Right lobe of liver (tissue), 6 donors: ENCODE results near the gene TSPAN31. TPM values are rescaled to one million over a fixed set of nuclear protein-coding genes. Genes with fewer than 3 reads are reported as not detected.

Experiments
- ATAC-seq, 4 donors: fragments of 200-7000 bp; cut with Tn5 transposase; one replicate each; pipeline ENCODE4 v1.9.1; 2020; ENCODE audit warnings: mild to moderate bottlenecking in 4 of 4, moderate library complexity in 4 of 4
- DNase-seq, 3 donors: peaks; one replicate each; pipeline ENCODE4 v3.0.0-alpha.2; 2020
- H3K27ac ChIP-seq, 3 donors: fragments of 200-600 bp; one replicate each; pipeline ENCODE4 v1.8.0; 2022
- H3K27me3 ChIP-seq, 2 donors: fragments of 200-600 bp; one replicate each; pipeline ENCODE4 v1.8.0; 2022
- H3K36me3 ChIP-seq, 4 donors: fragments of 200-600 bp; sonication (generic) in 1 of 4; one replicate each; pipeline versions ENCODE4 v1.5.1 to v1.8.0; 2017 to 2022; ENCODE audit warnings: control low read depth in 1 of 4
- H3K4me1 ChIP-seq, 4 donors: fragments of 200-600 bp; sonication (generic) in 1 of 4; one replicate each; pipeline versions ENCODE4 v1.5.1 to v1.8.0; 2017 to 2022; ENCODE audit warnings: control low read depth in 1 of 4
- H3K4me3 ChIP-seq, 3 donors: fragments of 200-600 bp; one replicate each; pipeline ENCODE4 v1.8.0; 2022
- H3K9me3 ChIP-seq, 4 donors: fragments of 200-600 bp; sonication (generic) in 1 of 4; one replicate each; pipeline versions ENCODE4 v1.5.1 to v1.8.0; 2017 to 2022; ENCODE audit warnings: control low read depth in 1 of 4
- POLR2A ChIP-seq: fragments of 450-650 bp; IDR thresholded peaks from one replicate; pipeline ENCODE4 v1.6.1; 2017; ENCODE audit warnings: antibody characterized with exemption, mild to moderate bottlenecking
- WGBS: methylation state at CpG from one replicate; pipeline ENCODE4 v1.1.6; 2018; ENCODE audit warnings: low coverage, low lambda C conversion rate; ENCODE audit not compliant: insufficient coverage; ENCODE audit errors: missing lambda C conversion rate; 5-methylcytosine and 5-hydroxymethylcytosine counted together
- intact Hi-C, 2 donors: fragments of 100-400 bp; cut with DNase I; formaldehyde crosslinking; loops; one replicate each; pipeline versions ENCODE4 v1.11.2 to v1.14.1; 2022
- total RNA-seq, 6 experiments: library from RNA; depleted of rRNA in 2 of 6; stranded (reverse); fragments of >200 nt in 2 of 6; fragmentation: NEBNext Ultra II Directional in 3 of 6; extraction: Animal tissue kit (Norgen Biotek cat#: 25700) in 3 of 6; gene quantifications; one replicate each; pipeline versions ENCODE4 v1.1.0 to v1.2.4, GENCODE V29; 2016 to 2023
- TF ChIP-seq, protein P1 (sequence below), 4 donors: fragments of 200-600 bp in 3 of 4; fragments of 450-650 bp in 1 of 4; IDR thresholded peaks; one replicate each; pipeline versions ENCODE4 v1.5.1 to v1.8.0; 2016 to 2022; ENCODE audit warnings: antibody characterized with exemption in 4 of 4, mild to moderate bottlenecking in 2 of 4
- donor health status: DM: no; HTN: yes; CAD: no.
- donor health status: DM: no; HTN: no; CAD: no.
- donor health status: DM: no; HTN: no; CAD: no.
- donor health status: DM: no; HTN: yes; CAD: no.
- donor health status: DM: no; HTN: yes; CAD: no.

TSPAN31 gene
- total RNA-seq, 6 experiments from 2014 or later: 15.1 to 34.4 (median 20.6) TPM

DNA sequence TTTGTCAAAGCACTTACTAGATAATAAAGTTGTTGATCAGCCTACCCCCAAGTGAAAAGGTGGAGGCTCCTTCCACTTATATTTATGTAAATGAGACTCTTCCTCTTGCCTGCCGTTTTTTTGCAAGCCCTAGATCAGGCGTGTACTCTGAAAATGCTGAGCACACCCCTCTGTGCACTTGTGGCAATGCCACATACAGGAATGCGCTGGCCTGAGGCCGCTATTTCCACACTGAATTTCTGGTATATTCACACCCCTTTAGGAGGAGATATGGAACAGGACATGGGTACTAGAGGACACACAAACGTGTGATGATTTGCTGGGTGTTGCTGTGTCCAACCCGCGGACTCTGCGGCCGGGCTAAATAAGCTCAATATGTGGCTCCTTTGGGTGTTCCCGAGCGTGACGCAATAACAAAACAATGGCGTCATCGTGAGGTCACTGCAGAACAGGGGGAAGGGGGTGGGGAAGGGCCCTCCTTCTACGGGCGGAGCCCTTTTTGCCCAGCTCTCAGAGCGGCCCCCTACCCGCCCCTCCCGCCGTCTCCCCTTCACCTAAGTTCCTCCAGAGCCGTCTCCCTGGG is 554 bp upstream of the TSPAN31 start:
- peaks cover 0 to 8% (median 0%) of the 10 kb centered on the region in 4 donors for H3K4me1 ChIP-seq
- ATAC-seq: peak; percentile 57 to 67 (median 60)
- peak; percentile 62 to 75 (median 72) for DNase-seq
- TF ChIP-seq, protein P1, sequence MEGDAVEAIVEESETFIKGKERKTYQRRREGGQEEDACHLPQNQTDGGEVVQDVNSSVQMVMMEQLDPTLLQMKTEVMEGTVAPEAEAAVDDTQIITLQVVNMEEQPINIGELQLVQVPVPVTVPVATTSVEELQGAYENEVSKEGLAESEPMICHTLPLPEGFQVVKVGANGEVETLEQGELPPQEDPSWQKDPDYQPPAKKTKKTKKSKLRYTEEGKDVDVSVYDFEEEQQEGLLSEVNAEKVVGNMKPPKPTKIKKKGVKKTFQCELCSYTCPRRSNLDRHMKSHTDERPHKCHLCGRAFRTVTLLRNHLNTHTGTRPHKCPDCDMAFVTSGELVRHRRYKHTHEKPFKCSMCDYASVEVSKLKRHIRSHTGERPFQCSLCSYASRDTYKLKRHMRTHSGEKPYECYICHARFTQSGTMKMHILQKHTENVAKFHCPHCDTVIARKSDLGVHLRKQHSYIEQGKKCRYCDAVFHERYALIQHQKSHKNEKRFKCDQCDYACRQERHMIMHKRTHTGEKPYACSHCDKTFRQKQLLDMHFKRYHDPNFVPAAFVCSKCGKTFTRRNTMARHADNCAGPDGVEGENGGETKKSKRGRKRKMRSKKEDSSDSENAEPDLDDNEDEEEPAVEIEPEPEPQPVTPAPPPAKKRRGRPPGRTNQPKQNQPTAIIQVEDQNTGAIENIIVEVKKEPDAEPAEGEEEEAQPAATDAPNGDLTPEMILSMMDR (IDR thresholded peaks at IDR 0.05): no peak
- no peak for TF ChIP-seq POLR2A
- no peaks in the 10 kb centered on the region for H3K9me3 ChIP-seq
- H3K27me3 ChIP-seq: no peaks in the 10 kb centered on the region
- H3K27ac ChIP-seq: peak overlapping the region; percentile 76 to 94 (median 93)
- intact Hi-C loops: no loop called here
- 13% methylated on average over 18 of the region's 21 CpGs for WGBS
- H3K4me3 ChIP-seq: peak overlapping the region; percentile 73 to 82 (median 78)
- peaks cover 0 to 25% (median 13%) of the 10 kb centered on the region in 4 donors for H3K36me3 ChIP-seq

DNA sequence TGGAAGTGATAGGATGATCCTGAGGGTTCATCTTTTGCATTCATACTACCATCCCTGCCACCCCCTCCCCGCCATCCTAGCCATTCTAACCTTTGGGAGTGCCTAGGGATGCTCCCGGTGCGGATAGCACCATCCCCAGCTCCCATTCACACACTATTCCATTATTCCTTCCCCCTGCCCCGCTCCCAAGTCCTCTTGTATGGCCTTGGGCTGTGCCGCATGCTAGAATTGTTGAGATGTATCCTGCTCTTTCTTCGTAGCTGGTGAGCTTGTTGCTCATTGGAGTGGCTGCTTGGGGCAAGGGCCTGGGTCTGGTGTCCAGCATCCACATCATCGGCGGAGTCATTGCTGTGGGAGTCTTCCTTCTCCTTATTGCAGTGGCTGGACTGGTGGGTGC is 644 bp downstream of the TSPAN31 start:
- intact Hi-C loops: no loop called here
- no peak for TF ChIP-seq POLR2A
- TF ChIP-seq, protein P1 (IDR thresholded peaks at IDR 0.05): no peak
- DNase-seq (no peak), ATAC-seq (peak; percentile 1 to 4 (median 1))
- Histone ChIP-seq H3K36me3 (peaks cover 0 to 25% (median 13%) of the 10 kb centered on the region in 4 donors), H3K9me3 (no peaks in the 10 kb centered on the region), H3K27me3 (no peaks in the 10 kb centered on the region), H3K4me3 (peak overlapping the region; percentile 73 to 82 (median 78)), H3K27ac (peak overlapping the region; percentile 76 to 94 (median 93)), H3K4me1 (peaks cover 0 to 8% (median 0%) of the 10 kb centered on the region in 4 donors)
- 51% methylated on average over 4 of the region's 8 CpGs for WGBS

DNA sequence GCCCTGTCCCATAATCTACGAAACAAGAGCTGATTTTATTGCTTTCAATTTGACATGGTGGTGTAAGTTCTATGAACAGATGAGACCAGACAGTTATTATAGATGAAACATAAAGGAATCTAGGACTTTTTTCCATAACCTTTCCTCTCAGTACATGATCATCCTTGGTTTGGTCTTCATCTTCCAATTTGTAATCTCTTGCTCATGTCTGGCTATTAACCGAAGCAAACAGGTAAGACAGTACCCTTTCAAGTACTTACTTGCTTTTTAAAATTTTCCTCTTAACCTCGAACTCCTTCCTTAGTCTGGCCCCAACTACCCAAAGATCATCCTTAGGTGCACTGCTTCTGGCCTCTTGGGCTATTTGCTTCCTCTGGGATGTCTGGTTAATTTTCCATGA is 1.2 kb downstream of the TSPAN31 start:
- no peak for DNase-seq
- TF ChIP-seq, protein P1 (IDR thresholded peaks at IDR 0.05): no peak
- TF ChIP-seq POLR2A: no peak
- no peaks in the 10 kb centered on the region for H3K9me3 ChIP-seq
- peaks cover 0 to 8% (median under 1%) of the 10 kb centered on the region in 4 donors for H3K4me1 ChIP-seq
- ATAC-seq: no peak
- no peak overlapping the region for H3K4me3 ChIP-seq
- peaks cover 0 to 25% (median 13%) of the 10 kb centered on the region in 4 donors for H3K36me3 ChIP-seq
- intact Hi-C loops: no loop called here
- 83% methylated on average over 3 of the region's 3 CpGs for WGBS
- no peak overlapping the region for H3K27ac ChIP-seq
- no peaks in the 10 kb centered on the region for H3K27me3 ChIP-seq

DNA sequence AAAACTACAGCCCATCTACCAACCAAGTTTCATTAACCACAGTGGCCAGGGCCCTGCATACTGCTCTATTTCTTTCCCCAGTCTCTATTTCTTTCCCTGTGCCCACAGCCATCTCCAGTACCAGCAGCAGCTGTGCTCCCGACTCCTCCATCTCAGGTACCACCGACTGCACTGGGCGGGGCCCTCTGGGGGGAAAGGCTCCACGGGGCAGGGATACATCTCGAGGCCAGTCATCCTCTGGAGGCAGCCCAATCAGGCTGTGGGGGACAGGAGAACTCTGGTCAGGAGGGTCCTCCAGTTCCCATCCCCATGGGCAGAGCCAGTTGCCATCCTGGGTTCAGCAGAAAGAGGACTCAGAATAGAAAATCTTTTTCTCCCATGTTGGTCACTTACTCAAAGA is 4.2 kb downstream of the TSPAN31 start:
- no peak for ATAC-seq
- 100% methylated on average over 5 of the region's 5 CpGs for WGBS
- Histone ChIP-seq H3K4me1 (peaks cover 0 to 12% (median 3%) of the 10 kb centered on the region in 4 donors), H3K9me3 (no peaks in the 10 kb centered on the region), H3K27me3 (no peaks in the 10 kb centered on the region), H3K36me3 (peaks cover 0 to 25% (median 13%) of the 10 kb centered on the region in 4 donors), H3K27ac (no peak overlapping the region), H3K4me3 (no peak overlapping the region)
- DNase-seq: no peak
- TF ChIP-seq, protein P1 (IDR thresholded peaks at IDR 0.05): no peak
- TF ChIP-seq POLR2A: no peak
- intact Hi-C loops: no loop called here
